ENCODE results near the gene OMP.
A peak's percentile ranks its signal among the peaks of the same experiment; 100 is the strongest.

OMP gene

DNA sequence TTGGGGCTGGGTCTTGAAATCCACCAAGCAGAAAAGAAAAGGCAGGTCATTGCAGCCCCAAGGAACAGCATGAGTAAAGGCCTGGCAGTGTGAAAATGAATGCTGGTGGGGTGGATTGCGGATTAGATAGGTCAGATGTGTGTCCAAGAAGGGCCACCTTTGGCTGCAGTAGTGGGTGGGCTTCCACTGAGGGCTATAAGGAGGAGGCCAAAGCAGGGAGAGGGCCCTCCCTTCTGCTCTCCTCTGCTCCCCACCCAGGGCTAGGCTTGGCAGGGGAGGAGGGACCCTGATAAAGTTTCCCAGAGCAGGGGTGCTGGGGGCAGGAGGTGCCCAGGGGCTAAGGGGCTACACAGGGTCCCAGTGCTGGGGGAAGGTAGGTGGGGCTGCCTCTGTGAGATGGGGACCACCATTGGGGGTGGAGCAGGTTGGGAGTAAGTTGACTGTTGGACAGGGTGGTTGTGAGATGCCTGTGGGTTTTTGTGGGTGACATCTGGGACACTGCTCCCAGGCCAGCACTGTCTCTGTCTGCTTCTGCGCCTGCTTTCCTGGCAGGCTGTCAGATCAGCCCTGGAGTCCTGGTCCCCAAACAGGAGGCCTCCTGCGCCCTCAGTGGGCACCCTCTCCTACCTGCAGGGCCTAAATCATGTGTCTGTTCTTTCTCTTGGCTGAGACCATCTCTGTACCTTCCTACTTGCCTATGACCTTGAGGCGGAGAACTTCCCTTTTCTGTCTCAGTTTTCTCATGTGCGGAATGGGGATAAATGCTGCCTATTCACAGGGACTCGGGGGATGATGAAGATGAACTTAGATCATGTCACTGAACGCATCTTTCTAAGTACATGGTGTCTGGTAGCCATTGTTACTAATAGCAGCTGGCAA, 33.9 kb upstream of the OMP start:
- DNase-seq (ENCODE audit: low read depth in 4 of 4, low spot score in 1 of 4): no peak

DNA sequence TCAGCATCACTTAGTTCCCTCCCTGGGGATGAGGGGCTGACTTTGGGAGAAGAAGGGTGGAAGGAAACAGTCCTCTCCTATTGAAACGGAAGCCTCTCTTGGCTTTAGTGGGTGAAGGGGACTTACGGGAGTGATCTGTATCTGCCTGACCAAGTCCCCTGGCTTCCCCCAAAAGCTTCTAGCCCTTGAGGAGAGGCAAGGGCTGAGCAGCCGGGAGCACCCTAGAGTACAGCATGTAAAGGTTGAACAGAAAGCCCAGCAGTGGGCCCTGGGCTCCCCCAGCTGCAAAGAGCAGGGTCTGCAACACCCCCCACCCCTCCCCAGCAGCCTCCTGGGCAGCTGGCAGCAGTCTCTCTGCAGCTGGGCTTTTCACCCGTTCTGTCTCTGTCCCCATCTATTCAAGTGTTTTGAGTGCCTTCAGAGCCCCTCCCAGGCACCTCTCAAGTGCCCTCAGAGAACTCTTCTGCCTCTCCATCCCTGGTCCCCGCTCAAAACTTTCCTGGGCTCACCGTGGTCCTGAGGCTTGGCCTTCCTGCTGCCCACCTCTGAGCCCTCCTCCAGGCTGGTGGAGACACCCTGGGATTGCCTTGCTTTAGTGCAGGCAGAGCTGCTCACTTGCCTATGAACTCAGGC, 33.2 kb upstream of the OMP start:
- no peak for DNase-seq (ENCODE audit: low read depth in 4 of 4, low spot score in 1 of 4)

DNA sequence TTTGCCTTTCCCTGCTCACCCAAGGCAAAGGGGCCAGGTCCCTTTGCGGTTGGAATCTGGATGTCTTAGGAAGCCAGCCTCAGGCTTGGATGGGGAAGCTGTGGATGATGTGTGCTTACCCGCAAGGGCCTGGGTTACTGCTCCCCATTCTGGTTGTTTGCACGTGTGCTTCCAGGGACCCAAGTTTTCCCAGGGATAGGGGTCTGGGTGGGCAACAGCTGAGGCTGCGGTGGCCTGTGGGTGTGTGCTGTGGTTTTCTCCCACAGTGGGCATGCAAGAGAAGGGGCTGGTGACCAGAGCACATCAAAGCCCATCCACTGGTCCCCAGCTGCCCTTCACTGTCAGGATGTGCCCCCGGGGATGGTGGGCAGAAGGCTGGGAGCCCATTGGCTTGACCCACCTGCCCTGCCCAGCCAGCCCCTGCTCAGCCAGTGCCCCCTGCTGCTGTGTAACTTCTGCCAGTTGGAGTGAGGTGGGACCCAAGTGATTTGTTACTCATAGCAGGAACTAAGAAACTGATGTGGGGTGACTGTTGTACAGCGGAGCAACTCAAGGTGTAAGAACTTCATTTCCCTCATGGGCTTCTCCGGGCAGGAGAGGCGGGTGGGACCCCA, 32.6 kb upstream of the OMP start:
- no peak for DNase-seq (ENCODE audit: low read depth in 4 of 4, low spot score in 1 of 4)

DNA sequence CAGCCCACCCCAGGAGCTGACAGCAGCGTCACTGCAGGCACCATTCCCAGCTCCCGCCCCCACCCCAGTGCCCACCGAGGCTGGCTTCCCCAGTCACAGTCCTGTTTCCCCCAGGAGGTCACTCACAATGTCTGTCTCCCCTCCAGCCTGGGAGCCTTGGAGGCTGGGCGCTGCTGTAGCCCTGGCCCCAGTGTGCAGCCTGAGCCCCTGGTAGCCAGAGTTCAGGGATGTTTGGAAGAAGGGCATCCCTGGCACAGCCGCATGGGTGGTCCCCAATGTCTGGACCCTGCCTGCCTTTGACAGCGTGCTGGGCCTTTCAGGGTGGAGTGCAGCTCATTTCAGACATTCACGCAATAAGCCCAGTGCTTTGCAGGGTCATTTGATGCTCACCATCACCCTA, 31.6 kb upstream of the OMP start:
- DNase-seq (ENCODE audit: low read depth in 4 of 4, low spot score in 1 of 4): no peak

DNA sequence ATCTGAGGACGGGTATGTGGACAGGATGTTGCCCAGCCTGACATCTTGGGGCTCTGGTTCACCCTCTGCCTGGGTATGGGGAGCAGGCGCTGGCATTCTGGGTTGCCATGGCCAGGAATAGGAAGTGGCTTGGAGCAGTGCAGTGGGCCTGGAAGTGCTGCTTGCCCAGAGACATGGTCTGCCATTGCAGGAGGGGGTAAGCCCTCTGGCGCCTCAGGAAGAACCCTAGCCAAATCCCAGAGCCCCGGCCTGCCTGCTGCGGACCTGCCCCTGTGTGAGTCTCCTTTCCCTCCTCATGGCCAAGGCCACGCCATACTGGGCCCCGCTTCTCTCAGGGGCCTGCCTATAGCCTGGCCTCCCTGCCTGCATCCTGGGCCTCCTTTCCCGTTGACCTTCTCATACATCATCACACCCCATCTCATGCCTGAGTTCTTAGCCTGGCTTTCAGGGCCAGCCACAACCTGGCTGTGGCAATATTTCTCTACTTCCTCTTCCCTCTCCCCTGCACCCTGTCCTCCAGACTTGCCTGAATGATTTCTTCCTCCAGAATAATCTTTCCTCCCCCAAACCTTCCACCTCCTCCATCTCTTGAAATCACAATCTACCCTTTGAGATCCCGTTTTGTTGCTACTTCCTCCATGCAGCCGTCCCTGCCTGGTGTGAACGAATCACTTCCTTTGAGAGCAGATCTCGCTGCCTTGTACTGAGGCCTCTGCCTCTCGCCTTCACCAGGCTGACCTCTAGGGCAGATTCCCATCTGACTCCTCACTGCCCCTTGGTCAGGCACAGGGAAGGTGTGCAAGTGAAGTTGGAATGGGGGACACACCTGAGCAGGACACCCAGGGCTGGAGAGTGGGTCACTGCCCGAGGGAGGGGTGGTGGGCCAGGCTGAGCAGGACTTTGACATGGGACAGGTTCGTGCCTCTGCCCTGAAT, 30.7 kb upstream of the OMP start:
- DNase-seq (ENCODE audit: low read depth in 4 of 4, low spot score in 1 of 4): no peak

DNA sequence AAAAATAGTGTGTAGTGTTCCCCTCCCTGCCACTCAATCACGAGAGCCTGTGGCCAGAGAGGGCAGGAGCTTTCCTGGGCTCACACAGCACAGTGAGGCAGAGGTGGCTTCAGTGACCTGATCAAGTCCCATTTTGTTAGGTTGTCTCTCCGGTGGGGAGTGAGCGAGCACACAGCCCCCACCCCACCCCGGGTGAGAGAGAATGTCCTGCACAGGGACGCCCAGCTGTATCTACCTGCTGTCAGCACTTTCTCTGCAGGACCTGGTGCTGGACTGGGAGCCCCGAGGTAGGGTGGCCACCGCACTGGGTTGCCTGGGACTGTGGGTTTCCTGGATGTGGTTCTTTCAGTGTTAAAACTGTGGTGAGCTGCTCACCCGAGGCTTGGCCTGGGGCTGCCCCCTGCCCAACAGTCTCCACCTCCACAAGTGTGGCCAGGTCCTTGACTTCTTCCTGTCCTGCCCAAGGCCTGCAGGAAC, 29.8 kb upstream of the OMP start:
- no peak for DNase-seq (ENCODE audit: low read depth in 4 of 4, low spot score in 1 of 4)

DNA sequence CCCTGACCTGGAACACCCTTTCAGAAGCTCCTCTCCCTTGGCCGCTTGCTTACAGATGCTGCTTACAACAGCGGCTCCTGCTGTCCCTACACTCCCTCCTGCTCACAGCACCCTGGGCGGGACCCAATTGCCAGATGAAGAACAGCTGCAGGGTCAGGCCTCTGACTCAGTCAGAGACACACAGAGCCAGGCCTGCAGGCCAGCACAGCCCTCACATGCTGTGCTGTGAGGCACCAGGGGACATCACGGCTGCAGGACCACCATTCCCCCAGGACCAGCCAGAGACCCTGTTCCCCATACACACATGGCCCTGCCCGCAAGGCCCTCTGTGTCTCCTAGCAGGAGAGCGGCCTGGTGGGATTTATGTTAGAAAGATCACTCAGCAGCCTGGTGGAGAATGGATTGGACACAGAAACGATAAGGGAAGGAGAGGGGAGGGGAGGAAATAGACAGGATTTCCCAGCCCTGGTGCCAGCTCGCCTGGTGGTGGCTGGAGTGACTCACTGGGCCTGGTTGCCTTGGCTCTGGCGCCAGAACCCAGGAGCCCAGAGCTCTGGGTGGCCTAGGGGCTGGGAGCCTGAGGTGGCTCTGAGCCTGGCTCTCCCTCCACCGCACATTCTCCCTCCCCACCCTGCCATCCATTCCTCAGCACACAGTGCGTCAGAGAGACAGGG, 29.2 kb upstream of the OMP start:
- no peak for DNase-seq (ENCODE audit: low read depth in 4 of 4, low spot score in 1 of 4)

DNA sequence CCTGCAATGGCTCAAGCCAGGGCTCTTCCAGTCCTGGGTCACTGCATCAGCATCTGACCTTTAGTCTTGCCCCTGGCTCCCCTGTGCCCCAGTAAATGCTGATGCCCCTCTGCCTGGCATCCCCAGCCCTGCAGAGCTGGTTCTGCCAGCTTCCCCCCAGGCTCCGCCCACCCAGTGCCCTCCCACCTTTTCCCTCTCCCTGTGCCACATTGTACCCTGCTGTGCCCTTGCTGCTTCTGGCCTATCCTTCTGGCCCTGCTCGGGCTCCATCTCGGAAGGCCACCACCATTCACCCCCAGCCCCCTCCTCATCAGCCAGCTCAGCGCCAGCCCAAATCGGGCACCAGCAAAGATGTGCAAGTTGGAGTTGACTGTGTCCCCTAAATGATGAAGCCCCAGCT, 28.4 kb upstream of the OMP start:
- DNase-seq (ENCODE audit: low read depth in 4 of 4, low spot score in 1 of 4): no peak

DNA sequence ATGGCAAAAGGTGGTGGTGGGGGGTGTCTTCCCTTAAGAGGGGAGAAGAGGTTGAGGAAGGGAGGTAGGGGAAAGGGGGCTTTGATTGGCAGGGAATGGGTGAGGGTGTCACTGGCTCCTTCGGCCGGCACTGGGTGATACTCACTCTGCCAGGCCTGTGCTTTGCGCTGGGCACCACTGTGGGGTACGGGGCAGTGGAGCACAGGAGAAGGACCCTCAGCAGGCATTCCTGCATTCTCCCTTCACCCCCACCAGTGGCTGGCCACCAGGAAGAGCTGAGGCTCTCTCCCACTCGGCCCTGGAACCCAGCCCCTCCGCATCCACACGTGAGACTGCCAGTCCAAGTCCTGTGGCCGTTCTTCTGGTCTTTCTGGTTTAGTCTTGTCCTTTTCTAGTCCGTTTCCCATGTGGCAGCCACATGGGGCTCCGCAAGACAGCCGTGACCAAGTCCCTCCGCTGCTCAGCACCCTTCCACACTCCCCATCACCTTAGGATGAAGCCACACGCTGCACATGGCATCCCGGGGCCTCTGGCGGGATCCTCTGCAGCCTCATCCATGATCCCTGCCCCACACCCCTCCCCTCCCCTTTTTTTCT, 27.9 kb upstream of the OMP start:
- no peak for DNase-seq (ENCODE audit: low read depth in 4 of 4, low spot score in 1 of 4)

DNA sequence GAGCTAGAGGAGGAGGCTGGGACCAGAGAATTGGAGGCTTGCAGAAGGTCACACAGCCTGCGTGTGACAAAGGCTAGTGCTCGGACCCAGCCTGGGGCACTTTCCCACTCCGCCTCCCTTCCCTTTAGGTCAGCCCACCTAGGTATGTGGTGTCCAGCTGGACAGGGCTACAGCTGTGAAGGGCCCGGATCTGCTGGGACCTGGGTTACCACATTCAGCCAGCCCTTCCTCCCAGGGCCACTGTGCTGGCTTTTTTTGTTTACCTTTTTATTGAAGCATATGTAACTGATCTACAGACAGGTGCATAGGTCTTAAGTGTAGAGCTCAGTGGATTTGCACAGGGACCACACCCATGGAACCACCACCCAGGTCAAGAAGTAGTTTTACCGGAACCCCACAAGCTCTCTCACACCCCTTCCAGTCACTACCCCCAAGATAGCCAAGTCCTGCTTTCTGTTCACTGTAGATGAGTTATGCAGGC, 27.2 kb upstream of the OMP start:
- DNase-seq (ENCODE audit: low read depth in 4 of 4, low spot score in 1 of 4): no peak

DNA sequence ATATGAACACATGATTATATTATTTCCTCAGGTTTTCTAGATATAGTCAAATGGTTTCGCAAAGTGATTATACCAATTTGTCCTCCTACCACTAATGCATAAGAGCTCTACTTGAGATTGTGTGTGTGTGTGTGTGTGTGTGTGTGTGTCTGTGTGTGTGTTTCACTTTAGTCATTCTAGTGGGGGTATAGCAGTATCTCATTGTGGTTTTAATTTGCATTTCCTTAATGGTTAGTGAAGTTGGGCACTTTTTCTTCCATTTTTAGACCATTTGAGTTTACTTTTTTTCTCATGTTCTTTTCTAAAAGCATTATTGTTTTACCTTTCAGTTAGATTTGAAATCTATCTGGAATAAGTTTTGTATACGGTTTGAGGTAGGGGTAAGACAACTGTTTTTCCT, 23.0 kb upstream of the OMP start:
- DNase-seq (ENCODE audit: low read depth in 4 of 4, low spot score in 1 of 4): no peak

DNA sequence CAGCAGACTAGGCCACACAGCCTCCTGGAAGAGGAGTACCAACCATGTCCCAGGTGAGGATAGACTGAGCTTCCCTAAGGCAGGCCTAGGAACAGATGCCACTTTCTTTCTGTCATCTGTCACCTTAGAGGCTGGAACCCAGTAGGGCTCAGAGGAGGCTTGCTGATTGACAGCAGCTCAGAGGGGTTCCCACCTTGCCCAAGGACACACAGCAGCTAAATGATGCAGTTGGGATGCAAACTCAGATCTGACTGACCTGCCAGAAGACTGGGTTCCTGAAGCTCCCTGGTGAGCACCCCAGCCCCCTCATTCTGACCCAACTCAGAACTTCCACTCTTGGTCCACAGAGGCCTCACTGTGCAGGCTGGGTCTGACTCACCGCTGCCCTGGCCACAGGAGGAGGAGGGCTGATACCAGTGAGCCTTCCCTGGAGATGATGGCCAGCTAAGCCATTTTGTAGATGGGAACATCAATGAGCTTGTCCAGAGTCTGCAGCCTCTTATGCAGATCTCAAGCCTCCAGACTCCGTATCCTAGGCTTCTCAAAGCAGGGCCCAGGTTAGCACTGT, 21.9 kb upstream of the OMP start:
- no peak for DNase-seq (ENCODE audit: low read depth in 4 of 4, low spot score in 1 of 4)

DNA sequence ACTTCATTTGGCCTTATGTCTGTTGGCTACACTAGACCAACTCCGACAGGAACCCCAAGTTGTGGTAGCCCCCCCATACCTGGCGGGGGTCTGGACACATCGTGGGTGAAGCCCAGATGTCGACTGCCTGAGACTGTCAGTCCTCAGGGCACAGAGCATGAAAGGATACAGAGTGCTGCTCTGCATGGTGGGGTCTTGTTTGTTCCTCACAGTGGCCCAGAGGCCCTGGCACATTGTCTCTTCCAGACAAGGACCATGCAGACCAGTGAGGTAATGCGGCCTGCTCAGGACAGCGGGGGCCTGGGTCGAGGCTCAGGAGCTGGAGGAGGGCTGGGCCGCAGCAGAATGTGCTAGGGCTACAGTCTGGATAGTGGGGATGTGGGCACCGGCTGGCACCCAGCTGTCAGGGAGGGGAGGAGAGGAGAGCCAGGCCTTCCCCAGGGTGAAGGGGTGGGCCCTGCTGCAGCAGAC, 21.2 kb upstream of the OMP start:
- no peak for DNase-seq (ENCODE audit: low read depth in 4 of 4, low spot score in 1 of 4)

DNA sequence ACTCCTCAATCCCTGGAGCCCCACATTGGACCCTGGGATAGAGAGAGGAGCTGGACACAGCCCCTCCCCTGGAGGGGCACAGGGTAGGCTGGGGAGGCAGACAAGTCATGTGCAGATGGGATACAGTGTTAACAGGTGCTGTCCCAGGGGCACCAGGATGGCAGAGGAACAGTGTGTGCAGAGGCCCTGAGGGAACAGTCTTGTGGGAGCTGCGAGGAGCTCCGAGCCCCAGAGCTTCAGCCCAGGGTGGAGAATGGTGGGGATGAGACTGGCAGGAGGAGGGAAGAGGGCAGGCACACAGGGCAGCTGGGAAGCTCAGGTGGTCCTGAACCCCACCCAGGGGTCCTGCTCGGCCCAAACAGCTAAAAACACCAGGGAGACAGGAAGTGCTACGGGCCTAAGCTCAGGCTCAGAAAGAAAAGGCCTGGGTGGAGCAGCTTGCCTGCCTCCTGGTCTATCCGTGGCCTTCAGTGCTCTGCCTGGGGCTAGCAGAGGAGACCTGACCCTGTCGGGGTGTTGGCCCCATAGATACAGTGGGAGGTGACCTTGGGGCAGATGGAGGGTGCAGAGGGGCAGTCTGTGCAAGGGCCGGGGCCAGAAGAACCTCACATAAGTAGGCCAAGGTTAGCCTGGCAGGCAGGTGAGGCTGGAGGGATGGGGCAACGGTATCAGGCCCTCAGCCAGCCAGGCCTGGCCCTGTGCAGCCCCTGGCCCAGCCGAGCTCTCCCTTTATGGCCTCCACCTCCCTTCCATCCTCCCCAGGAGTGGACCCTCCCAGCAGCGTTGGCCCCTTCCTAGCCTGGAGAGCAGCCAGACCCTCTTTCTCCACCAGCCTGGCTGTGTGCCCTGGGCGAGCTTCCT, 20.4 kb upstream of the OMP start:
- DNase-seq (ENCODE audit: low read depth in 4 of 4, low spot score in 1 of 4): no peak

DNA sequence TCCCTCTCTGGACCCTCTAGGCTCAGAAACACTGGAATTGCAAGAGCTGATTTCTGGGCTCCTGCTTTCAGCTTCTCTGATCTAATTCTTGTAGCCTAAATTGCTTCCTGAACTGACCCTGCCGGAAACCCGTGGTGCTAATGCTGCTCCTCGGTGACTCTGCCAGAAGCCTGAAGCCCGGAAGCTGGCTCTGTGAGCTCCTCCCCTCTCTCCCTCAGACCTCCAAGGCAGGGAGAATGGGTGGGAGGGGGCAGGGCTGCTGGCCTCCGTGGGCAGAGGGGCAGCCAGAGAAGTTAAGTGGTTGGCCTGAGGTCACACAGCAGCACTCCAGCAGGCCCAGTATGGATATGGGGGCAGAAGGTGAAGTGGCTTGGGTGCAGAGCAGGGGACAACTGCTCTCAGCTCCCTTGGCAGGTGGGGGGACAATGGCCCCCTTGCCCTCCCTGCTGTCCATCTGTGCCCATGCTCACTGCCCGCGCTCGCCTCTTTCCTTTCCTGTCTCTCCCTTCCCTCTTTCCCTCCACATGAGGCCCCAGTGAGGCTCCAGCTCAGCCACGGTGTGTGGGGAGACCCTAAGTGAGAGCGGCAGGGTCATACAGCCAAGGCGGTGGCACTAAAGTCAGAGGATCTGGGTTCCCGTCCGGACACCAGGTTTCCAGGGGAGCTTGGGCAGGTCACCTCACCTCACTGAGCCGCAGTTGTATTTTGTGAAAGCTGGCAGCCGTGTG, 19.6 kb upstream of the OMP start:
- peak in 1 of 4 experiments; percentile 40 for DNase-seq (ENCODE audit: low read depth in 4 of 4, low spot score in 1 of 4)

DNA sequence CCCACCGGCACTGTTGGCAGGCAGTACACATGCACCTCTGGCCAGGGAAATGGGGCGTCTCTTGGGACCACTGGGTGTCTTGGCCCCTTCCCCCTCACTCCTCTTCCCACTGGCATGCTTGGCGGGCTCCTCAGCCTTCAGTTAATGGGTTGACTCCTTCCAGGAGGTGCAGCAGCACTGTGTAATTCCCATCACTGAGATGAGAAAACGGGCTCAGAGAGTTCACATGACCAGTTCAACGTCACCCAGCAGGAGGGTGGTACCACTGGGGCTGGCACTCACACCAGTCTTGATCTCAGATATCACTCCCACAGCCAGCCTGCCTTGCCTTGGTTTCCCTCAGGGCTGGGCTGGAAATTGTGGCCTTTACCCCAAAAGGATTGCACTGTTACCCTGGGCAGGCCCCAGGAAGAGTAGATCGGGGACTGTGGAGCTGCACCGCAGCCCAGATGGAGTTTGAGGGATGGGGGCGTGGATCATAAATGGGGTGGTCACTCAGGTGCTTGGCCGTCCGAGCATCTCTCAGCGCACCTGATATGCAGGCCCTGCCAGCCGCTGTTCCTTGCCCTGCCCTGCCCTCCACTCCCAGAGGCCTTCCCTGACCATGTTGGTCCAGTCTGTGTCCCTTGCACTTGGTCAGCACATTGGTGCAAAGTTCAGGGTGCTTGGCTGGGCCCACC, 18.9 kb upstream of the OMP start:
- DNase-seq (ENCODE audit: low read depth in 4 of 4, low spot score in 1 of 4): no peak

DNA sequence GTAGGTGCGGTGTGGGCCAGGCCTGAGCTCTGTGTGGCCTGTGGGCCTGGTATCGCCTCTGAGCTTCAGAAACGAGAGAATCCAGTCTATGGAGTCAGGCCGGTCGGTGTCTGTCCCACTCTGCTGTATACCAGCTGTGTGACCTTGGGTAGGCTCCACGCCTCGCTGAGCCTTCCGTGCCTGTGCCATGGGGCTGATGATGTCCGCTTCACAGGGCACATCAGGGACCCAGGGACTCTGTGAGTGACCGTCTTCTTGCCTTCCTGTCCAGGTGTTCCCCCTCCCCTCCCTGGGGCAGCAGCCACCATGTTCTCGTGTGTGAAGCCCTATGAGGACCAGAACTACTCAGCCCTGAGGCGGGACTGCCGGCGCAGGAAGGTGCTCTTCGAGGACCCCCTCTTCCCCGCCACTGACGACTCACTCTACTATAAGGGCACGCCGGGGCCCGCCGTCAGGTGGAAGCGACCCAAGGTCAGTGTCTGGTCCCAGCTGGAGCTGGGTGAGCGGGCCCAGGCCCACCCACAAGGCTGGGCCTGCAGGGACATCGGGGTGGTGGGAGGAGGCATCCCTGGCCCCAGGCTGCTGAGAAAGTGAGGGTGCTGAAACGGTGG, 18.0 kb upstream of the OMP start:
- no peak for DNase-seq (ENCODE audit: low read depth in 4 of 4, low spot score in 1 of 4)

Data from stimulated activated CD4-positive, alpha-beta T cell treated with anti-CD3 and anti-CD28 coated beads, Interleukin-1b, Interleukin-23, amount 100 ng/mL, for 24 hours (primary cell).